GM18519 (cell line): Measurements from ENCODE around the gene JTB.

Experiments used
- ATAC-seq: cut with Tn5 transposase; IDR thresholded peaks from one replicate; pipeline ENCODE4 v1.9.1; 2021; ENCODE audit warnings: mild to moderate bottlenecking, moderate library complexity; ENCODE audit not compliant: unreplicated experiment, low FRiP score

The JTB gene

GRCh38 chr1:153957744-153958110 lies 19.7 kb downstream of the JTB start:
- ATAC-seq, result no peak

- no peak for ATAC-seq
These were observed 20.3 kb downstream of the JTB start for GRCh38 chr1:153956997-153957715.

- no peak for ATAC-seq
These were observed 22.6 kb downstream of the JTB start for GRCh38 chr1:153954826-153955225.

- no peak for ATAC-seq
These were observed 23.6 kb downstream of the JTB start for GRCh38 chr1:153953859-153954365.

- no peak for ATAC-seq
These were observed 25.7 kb downstream of the JTB start for GRCh38 chr1:153951801-153952200.

GRCh38 chr1:153951183-153951582 lies 26.3 kb downstream of the JTB start:
- ATAC-seq, result no peak

- peak; percentile 44 for ATAC-seq
These were observed 30.7 kb downstream of the JTB start, which contains the start of gene DENND4B for GRCh38 chr1:153946622-153947241. TSS of gene DENND4B (minus strand) at chr1:153946718. CDS start at chr1:153944374, 2,344 bp downstream.

GRCh38 chr1:153945795-153946621 lies 31.5 kb downstream of the JTB start:
- peak; percentile 37 for ATAC-seq

GRCh38 chr1:153945131-153945794 lies 32.2 kb downstream of the JTB start:
- ATAC-seq, result no peak

GRCh38 chr1:153944827-153945117 lies 32.7 kb downstream of the JTB start:
- ATAC-seq, result no peak

- no peak for ATAC-seq
These were observed 33.3 kb downstream of the JTB start for GRCh38 chr1:153944005-153944826.

- no peak for ATAC-seq
These were observed 34.5 kb downstream of the JTB start for GRCh38 chr1:153942766-153943549.

GRCh38 chr1:153941826-153942725 lies 35.4 kb downstream of the JTB start:
- no peak for ATAC-seq

GRCh38 chr1:153940756-153941155 lies 36.7 kb downstream of the JTB start:
- ATAC-seq, result no peak

- no peak for ATAC-seq
These were observed 38.0 kb downstream of the JTB start for GRCh38 chr1:153939476-153939875.

GRCh38 chr1:153938996-153939395 lies 38.5 kb downstream of the JTB start:
- ATAC-seq, result no peak

- ATAC-seq, result no peak
These were observed 40.1 kb downstream of the JTB start for GRCh38 chr1:153937331-153937730.
